GM19395 (cell line): ENCODE data around the gene ZAR1.

Source experiments
- ATAC-seq: cut with Tn5 transposase; IDR thresholded peaks from one replicate; pipeline ENCODE4 v1.9.1; 2021; ENCODE audit warnings: mild to moderate bottlenecking, moderate library complexity; ENCODE audit not compliant: unreplicated experiment

The ZAR1 gene

GRCh38 chr4:48484494-48485168 is 5.4 kb upstream of the ZAR1 start:
- no peak for ATAC-seq

DNA sequence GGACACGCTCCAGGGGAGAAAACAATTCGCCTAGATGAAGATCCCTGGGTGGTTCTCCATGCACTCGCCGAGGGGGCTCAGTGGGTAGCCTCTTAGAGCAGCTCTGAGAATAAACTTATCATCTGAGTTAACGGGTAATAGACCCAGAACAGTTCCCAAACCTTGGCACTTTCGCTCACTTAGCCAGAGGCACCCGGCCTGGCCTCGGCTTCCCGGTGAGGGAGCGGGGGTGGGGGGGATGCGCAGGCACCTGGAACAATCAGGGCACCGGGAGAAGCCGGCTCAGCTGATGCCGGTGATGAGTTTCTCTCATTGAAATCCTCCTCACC is 405 bp upstream of the ZAR1 start:
- no peak for ATAC-seq

GRCh38 chr4:48490680-48491513 is 845 bp downstream of the ZAR1 start:
- no peak for ATAC-seq

DNA sequence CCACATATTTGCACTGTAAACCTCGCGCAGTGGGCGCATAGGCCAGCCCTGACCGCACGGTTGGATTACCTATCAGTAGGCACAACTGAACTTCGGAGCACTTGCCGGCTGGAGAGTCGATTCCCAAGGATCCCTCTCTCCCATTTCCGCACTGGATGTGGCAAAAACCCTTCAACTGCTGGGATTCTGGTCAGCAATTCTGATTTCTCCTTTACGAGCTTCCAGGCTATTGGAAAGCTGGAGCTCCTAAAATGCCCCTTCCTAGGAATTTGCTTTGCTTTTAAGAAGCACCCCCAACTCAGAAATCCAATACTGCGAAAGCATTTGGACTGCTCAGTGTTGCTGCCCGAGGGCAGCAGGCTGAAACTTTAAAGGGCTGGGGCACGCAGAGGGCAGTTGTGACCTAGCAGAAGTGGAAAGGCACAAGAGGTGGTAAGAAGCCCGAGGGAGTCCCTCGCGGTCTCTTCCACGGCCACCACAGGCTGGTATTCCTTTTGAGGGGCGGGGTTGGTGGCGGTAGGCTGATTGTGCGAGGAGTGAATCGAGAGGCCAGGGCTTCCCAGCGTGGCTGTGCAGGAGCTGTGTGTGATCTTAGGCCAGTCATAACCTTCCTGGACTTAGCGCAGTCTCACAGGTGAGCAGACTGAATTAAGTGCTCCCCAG is 1.6 kb downstream of the ZAR1 start:
- ATAC-seq: no peak

DNA sequence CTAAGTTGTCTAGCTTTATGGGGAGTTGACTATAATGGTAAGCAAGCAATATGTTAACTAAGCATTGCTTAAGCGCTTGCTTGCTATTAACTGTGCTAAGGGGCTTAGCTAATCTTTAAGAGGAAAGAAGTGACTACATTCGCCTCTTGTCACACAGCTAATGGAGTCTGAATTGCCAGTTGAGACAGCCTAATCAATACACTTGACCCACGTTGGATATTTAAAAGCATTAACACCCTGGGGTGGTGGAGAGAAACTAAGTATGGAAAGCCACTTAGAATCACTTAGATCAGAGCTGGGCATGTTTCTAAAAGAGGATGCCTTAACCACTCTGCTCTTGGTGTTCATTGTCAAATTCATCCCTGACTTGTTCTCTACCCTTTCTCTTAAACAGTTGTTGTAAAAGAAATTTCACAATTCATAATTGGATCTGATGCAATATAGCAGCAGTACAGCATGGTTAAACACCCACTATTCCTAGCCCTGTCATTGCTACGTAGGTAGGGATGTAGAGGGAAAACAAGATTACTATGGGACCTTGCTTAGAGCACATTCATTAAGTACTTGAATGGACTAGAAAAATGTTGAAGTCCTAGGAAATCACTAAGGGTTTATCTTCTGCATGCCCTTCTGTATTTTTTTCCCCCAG is 3.5 kb downstream of the ZAR1 start:
- ATAC-seq: no peak

DNA sequence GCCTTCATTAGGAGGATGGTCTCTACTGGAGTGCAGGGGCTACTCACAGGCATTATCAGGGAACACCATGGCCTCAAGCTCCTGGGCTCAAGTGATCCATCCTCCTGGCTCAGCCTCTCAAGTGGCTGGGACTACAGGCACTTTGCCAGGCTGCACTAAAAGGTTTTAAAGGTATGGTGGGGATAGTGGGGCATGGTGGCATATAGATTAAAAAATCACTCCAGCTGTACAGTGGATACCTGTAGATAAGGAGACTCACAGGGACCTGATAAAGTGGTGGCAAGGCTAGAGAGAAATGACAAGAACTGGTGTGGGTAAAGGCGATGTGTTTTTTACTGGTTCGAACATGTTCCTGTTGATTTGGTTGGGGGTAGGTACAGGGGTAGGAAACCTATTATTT is 5.9 kb downstream of the ZAR1 start:
- no peak for ATAC-seq

DNA sequence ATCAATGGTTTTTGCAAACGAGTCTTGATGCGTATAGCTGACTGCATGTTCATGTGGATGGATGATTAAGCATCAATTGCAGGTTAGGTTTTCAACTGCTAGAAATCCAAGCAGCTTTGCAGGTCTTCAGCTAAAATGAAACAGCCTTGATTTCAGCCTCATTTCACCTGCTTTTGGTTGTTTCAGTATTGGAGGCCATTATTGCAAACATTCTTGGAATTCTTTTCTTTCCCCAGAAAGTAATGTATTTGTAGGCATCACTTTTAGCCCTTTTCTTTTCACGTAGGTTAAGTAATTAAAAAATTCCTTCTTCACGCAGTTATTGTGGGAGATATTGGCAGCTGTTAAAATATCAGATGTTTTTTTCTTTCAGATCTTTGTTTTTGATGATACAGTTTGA is 8.8 kb downstream of the ZAR1 start:
- no peak for ATAC-seq

DNA sequence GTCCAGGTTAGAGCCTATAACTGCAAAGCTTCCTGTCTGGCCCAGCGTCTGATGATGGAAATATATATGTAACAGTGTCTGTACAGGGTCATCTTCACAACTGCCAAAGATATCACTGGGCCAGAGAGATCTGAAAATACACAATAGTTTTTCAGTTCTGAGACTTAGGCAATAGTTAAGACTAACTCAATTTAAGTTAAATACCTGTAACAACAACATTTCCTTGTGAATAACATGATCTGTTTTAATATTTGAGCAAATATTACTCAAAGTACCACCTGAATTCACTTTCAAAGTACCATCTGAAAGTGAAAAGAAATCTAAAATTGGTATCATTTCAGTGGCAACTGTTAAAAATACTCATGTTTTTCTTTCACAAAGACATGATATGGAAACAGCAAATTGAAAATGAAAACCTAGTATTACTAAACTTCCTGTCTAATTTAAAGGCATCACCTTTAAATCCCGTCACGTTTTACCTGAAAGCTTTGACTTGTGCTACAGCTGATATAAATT is 9.6 kb downstream of the ZAR1 start:
- ATAC-seq: peak; percentile 93

- ATAC-seq: no peak
Observed at GRCh38 chr4:48503233-48504025, 13.4 kb downstream of the ZAR1 start.

GRCh38 chr4:48504026-48504330 is 13.9 kb downstream of the ZAR1 start:
- ATAC-seq: no peak

DNA sequence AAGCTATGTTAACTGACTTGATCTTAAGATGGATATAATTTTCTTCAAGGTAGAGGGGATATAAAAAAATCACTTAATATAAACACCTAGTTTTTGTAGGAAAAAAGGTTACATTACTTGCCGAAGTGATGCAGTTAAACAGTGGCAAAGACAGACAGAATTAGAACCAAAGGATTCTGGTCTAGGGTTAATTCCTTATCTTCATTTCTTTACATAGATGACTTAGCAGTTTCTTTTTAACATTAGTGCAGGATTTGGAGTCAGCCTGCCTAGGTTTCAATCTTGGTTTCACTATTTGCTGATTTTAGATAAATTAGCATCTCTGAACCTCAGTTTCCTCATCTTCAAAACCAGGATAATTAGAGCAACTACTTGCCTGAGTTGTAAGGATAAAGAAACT is 14.3 kb downstream of the ZAR1 start:
- ATAC-seq: no peak

- no peak for ATAC-seq
Observed at GRCh38 chr4:48506716-48507115, 16.7 kb downstream of the ZAR1 start.

DNA sequence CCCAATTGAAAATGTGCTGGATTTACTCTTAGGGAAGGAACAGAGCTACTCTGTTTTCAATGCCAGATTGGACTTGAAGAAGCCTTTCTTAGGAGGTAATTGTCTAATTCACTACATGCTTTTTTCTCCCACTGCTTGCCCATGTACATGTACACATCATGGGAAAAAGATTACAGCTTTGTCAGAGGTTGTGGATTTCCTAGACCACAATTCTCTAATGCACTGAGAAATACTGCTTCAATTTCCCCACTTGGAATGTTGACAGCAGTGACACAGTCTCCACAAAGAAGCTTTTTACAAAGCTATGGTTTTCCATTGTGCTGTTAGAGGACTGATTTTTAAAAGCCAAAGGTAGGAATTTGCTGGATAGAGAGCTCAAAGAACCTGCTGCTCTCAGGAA is 19.5 kb downstream of the ZAR1 start:
- no peak for ATAC-seq

- no peak for ATAC-seq
Observed at GRCh38 chr4:48518143-48518542, 28.1 kb downstream of the ZAR1 start.

- ATAC-seq: no peak
Observed at GRCh38 chr4:48526406-48526805, 36.4 kb downstream of the ZAR1 start.

- no peak for ATAC-seq
Observed at GRCh38 chr4:48538358-48538757, 48.3 kb downstream of the ZAR1 start.

- ATAC-seq: no peak
Observed at GRCh38 chr4:48539597-48539996, 49.5 kb downstream of the ZAR1 start.

DNA sequence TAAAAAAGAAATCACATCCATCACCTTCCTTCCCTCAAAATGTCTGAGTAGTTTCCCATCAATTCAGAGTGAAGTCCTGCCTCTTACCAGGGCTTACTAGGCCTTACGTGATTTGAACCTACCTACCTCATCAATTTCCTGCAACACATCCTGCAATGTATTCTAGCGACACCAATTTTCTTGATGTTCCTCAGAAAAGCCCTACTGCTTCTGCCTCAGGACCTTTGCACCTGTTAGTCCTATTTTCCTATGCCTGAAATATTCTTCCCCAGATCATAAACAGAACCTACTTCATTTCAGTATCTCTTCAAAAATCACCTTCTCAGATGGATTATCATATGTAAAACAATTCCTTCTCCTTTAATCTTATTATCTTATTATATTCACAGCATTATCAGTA is 52.8 kb downstream of the ZAR1 start:
- no peak for ATAC-seq

DNA sequence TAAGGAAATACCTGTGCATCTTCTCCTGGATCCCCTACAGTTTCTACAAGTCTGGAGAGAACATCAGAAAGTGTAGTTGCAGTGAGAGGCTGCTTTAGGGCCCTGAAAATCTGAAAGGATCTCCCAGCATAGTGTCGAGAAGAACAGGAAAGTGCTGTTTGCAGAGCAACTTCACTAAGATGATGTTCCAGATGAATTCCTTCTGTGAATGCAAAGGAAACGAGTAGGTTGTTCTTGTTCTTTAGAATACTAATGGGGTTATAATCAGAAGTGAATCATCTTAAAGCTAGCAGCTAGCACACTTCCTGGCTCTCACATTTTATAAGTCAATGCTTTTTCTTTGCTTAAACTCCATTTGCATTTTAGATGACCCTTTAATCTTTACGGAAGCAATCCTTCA is 53.7 kb downstream of the ZAR1 start:
- no peak for ATAC-seq
